NCI-H446 (cell line): ENCODE results near the gene DLG2.
"Not testable (repeated sequence)": the region's sequence is repeated elsewhere in the genome, so short reads cannot be mapped to it uniquely, and the experiment has no call there.

Experiments used
- DNase-seq, 2 experiments: peaks; one replicate each; lab custom pipeline; 2025; lab: John Stamatoyannopoulos, UW

Gene DLG2

DNA sequence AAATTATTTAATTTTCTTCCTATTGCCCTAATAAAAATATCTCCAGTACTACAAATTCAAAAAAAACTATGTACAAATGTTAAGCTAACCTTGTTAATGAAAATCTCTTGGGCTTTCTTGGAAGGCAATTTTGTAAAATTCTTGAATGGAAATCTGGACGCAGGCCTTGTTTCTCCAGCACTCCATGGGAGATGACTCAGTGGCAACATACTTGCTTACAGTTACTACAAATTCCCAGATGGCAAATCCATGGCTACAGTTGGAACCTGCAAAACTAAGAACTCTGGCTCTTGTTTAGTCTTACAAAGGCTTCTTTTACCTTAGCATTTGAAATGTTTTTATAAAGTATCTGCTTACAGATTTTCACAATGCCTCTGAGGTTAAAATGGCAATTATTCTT is 725.2 kb downstream of the DLG2 start:
- DNase-seq, result peak; percentile 7 to 41

DNA sequence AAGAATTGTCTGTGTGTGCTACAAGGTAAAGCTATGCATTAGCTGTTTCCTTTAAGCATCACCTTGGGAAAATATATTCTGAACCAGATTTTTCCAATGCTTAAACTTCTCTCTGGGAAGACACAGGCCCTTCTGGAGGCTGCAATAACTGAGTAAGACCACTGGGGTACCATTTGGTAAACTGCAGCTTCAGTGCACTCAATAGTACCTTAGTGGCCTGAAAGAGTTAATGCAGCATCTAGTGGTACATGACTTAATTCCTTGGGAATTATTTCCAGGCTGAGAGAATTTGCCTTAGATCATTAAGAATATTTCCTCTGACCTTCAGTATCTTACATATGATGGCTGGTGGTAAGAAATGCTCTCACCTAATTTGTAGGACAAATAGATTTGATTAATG is 727.4 kb downstream of the DLG2 start:
- no peak for DNase-seq

DNA sequence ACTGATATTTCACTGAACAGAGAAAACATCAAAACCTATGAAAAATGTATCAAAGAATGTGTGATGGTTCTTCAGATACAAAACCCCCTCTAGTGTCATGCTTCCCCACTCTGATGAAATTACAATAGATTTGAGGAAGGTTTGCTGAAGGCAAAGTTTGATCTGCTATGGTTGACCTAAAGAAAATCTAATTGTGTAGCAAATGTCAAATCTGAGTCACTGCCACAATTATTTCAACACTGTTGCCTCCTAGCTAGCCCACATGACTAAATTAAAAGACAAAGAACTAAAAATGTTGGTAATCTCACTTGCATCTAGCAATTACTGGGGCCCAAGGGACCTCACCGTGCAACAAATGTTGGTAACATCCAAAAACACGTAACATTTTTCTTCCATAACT is 728.0 kb downstream of the DLG2 start:
- DNase-seq, result no peak

DNA sequence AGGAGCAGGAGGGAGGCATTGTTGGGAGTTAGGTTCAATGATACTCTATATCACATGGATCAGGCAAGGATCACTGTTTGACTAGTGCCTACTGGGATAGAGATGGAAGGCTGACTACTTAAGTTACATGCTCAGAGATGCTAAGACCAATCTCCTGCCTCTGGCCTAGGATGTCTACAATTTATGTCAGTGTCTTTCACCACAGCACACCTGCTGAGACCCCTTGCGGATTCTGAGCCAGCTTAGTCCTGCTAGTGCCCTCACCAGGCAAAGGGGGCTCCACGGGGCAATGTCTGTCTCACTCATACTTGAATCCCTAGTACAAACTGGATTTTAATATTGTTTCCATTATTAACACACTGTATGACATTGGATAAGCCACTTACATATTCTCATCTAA is 732.5 kb downstream of the DLG2 start:
- no peak for DNase-seq

DNA sequence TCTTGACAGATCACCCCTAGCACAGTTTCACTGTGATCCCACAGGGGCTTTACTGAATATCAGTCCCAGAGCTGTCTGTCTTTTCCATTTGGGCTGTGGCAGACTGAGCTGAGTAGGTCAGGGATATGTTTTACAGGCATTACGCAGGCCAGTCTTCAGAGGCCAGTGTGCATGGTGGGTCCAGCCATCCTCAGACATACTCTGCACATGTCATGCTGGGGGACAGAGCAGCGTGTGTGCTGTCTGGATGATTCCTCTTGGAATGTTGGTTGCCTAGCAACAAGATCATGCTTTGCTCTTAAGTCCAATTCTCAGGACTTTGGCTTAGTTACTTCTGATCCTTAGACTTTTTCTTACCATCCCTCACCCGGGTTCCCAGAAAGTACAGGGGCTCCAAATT is 736.5 kb downstream of the DLG2 start:
- peak in 1 of 2 experiments; percentile 9 for DNase-seq

DNA sequence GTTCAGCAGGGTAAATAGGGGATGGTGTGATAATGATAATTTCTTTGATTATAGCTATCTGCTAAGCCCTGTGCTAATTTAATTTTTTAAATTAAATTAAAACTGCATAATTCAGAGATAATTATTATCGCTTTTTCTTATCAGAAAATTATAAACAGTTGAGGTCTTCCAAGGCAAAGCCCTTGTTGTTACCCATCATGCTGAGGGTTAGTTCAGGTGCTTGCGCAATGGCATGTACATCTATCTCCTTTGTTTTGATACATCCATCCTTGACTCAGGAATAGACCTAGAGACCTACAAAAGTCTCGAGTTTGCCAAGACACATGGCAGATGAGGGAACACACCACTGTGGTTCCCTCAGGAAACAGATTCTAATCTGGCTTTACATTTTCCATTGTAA is 737.6 kb downstream of the DLG2 start:
- no peak for DNase-seq

DNA sequence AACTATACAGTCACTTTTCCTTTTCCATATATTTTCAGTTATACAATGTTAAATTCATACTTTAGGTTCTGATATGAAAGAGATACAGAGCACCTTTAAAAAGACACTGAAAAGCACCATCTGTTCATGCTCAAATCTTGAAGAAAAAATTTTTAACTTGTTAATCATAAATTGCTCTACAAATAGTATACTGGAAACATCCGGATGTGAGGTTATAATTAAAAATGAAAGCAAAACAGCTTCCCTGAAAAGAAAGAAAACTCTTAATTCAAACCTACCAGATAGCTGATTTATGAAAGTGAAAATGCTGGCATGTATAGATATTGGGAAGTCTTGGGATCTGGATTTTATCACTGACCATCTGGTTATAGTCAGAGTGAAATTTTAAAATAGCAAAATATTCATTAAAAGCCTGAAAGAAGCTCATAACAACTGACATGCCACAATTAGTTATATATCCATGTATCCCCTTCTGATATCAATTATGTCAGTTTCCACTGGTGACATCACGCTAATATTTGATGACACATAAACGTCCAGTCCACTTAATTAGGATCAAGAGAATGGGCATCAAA is 740.0 kb downstream of the DLG2 start:
- DNase-seq, result no peak

DNA sequence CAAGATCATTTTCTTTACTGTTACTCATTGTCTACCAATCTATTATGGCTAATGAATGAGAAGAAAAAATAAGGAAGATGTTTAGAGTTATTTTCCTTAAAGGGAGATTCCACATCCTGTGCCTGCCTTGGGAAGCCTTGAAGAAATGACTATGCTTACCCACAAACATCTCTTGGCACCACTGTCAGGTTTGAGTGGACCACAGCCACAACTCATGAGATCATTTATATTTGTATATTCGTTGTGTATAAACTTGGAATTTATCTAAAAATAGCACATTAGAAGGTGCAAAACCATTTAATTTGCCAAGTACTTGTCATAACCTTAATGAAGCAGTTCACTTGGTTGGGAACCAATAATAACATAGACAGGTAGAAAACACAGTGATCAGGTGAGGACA is 740.8 kb downstream of the DLG2 start:
- no peak for DNase-seq

DNA sequence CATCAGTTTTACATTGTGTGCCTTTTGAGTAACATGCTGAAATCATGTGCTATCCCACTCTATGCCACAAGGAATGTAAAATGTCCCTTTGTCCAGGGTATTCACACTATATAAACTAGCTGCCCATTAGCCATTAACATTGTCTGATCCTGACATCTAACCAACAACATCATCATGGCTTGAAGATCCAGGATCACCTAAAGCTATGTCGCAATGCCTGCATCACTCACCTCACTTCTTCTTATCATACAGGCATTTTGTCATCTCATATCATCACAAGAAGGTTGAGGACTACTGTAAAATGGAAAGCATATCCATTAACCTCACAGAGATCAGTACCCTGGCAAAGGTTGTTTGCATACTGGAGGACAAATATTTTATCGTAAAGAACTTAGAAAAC is 742.3 kb downstream of the DLG2 start:
- no peak for DNase-seq

DNA sequence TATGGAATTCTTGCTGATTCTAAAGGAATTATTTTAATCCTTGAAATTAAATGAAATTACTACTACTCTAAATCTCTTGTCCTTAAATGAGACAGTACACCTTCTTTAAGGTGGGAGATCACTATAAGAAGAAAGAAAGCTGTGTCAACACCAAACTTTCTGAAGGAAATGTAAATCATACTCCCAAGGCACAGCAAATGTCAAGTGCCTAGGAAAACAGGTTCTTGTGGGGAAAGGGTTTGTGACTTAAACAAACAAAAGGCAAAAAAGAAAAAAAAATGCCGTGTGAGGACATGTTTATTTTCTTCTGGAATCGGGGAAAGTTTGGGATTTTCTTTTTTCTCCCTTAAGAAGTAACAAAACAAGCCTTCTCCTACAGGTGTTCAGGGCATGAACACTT is 745.1 kb downstream of the DLG2 start:
- DNase-seq, result no peak

DNA sequence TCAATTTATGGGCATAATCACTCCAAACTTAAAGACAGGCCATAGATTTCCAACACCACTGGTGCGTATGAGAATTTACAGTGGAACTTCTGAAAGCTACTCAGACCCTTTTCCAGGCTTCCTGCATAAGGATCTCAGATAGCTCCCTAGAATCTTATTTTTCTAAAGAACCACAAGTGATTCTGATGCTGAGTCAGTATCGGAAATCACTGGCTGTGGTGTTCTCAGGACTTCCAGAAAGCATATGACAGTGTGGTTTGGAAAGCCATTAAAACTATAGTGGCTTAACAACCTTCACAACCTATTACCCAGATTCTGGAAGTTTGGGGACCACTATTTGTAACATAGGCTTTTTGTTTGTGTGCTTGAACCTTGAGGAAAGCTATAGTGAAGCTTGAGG is 756.0 kb downstream of the DLG2 start:
- DNase-seq, result no peak

DNA sequence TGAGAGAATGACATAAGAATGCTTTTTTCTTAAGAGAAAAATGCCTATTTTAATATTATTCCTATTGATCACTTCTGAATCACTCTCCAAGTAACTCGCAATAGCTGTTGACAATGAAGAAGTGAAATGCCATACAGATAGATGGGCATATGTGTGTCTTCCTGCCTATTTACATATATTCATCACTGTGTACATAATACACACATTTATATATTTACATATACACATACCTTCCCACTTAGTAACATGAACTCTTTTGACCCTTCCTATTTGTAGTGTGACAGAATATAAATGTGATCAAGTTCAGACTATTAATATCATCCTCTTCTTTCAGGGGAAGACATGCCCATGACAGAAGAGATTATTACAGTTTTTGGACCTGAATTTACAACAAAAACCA is 756.7 kb downstream of the DLG2 start:
- no peak for DNase-seq

DNA sequence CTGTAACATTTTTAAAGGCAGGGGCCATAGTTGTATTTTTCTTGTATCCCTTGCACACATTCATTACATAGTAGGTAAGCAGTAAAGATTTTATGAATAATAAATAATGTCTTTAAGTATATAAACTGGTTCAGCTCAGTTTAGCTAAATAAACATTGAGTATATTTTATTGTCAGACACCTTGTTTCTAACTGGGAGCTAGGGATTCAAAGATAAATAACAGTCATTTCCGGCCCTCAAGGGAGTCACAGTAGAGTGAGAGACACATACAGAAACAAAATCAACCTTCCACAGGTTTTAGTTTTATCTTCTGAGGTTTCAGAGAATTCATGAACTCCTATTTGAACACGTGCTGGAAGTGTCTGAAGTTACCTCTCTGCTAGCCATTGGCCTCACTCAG is 760.2 kb downstream of the DLG2 start:
- no peak for DNase-seq

DNA sequence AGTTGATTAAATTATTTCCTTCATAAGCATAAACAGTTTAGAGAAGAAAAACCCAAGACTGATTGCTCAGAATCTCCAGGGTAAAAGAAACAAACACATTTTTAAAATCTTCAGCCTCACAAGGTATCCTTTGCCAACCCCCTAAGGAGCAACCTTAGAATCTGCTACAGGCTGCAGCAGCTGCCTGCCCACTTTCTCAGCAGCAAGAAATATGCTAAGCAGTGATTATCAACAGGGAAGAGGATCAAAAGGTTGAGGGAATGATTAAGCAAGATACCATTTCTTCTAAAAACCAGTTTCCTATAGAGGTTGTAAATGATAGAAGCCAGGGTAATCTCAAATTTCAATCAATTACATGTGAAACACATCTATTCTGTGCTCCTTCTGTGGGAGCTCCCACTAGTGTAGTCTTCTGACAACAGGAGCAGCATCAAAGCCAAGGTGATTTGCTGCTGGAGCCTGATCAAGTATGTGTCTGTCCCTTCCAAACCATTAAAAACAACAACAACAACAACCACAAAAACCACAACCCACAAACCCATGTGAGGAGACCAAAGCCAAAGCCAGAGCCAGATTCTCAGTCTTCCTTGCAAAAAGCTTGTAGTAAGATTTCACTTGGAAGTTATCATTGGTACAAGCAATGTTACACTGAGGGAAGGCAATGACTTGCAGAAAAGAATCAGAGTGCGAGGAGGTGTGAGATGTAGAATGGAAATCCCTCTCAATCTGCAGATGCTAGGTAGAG is 761.2 kb downstream of the DLG2 start:
- no peak for DNase-seq

DNA sequence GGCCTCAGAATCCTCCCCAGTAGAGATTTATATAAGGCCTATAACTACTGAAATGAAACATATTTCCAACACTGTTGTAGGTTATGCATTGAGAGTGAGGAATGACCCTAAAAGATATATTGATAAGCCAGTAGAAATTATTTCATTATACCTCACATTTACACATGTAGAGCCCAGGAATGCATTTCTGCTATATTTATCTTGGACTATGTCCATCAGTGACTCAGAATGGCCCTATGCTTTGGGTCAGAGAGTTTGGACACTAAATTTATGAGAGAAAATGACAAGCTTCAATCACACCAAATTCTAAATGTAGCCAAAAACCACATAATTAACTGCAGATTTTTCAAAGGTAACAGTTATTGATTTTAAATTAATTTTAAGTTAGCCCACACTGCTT is 761.9 kb downstream of the DLG2 start:
- DNase-seq, result no peak

DNA sequence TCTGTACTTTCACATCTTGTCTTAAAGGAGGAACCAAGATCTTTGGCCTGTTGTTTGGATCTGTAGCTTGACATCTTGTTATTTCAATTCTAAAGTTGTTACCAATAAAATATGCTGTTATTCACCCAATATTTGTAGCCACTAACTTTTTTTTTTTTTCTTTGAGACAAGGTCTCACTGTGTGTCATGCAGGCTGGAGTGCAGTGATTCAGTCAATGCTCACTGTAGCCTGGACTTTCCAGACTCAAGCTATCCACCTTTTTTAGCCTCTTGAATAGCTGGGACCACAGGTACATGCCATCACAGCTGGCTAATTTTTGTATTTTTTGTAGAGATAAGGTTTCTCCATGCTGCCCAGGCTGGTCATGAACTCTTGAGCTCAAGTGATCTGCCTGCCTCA is 769.4 kb downstream of the DLG2 start:
- no peak for DNase-seq

DNA sequence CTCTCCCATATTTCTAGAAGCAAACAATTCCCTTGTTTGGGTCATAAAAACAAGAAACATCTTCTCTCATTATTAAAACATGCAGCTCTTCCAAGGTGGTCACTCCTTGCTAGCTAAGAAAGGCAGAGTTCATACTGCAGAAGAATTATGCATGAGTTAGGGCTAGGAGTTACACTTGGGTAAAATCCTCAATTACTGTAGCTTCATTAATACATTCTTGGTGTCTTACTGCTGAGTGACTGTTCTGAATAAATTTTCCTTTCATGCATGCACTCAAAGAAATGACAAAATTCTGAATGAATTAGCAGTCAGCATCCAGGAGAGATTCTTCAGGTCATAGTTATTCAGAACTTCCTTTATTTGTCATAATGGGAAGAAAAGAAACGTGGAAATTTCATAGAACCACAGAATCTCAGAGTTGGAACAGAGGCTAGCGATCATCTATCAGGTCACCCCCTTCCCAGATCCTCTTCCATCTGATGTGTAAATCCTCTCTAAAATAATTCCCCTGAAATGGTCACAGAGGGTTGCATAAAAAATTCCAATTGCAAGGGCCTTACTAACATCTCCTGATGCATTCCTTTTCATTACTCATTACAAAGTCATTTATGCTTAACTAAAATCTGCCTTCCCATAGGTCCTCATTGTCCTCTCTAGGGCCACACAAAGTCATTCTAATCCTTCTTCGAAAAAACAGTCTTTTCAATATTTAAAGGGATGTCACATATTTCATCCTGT is 771.5 kb downstream of the DLG2 start:
- DNase-seq, result no peak

DNA sequence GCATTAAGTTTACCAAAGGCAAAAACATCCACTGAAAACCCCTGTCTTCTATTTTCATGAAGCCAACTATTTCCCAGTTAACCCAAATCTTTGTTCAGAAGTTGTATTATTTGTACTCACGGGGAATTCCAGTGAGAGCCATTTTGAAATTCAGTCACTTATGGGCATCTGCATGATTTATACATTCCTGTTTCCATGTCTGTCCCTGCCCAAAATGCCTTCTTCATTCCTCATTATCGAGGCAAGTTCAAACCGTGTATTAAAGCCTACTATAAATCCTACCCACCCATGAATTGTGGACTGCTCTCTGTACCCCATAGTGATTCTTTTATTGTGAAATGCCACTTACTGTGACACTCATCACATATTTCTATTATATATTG is 772.7 kb downstream of the DLG2 start:
- no peak for DNase-seq

DNA sequence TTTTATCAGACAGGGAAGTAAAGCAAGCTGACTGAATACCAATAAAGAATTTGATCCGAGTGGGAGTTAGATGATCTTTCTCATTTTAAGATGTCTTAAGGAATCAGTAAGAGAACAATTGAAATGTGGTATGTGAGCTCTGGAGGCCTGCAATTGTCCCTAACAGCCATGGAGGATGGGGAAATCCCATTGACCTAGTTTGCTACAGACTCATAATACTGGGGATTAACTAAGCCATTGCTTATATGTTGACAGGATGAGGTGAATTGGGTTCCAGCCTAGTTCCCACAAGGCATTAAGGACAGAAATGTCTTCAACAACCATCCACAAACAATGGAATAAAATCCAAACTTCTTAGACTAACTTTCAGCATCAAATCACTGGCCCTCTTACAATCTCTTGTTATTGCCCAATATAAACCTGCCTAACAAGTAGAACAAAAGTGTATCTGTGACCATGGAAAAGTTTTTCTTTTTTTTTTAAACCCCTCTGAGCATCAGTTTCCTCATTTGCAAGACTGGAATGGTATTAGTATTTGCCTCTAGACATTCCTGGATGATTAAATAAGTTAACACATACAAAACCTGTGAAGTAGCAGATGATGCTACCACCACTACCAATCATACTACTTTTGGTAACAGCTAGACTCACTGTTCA is 773.2 kb downstream of the DLG2 start:
- no peak for DNase-seq

DNA sequence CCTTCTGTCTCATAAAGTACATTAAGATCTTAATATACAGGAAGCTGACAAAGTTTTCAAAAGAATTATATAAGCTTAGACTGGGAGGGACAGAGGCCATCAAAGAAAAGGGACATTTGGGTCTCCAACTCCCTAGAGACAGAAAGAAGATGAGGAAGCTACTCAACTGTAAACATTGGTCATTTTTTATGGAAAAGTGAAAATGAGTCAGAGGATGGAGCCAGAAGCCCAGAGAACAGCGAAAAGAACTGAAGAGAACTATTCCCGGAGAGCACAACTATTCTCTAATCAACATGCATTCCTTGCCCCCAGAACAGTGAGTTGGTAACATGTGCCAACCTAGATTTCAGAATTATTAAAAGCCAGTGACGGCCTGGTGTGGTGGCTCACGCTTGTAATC is 779.3 kb downstream of the DLG2 start:
- no peak for DNase-seq

DNA sequence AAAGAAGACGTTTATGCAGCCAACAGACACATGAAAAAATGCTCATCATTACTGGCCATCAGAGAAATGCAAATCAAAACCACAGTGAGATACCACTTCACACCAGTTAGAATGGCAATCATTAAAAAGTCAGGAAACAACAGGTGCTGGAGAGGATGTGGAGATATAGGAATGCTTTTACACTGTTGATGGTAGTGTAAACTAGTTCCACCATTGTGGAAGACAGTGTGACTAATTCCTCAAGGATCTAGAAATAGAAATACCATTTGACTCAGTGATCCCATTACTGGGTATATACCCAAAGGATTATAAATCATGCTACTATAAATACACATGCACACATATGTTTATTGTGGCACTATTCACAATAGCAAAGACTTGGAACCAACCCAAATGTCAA is 786.9 kb downstream of the DLG2 start:
- DNase-seq, result not testable (repeated sequence)

DNA sequence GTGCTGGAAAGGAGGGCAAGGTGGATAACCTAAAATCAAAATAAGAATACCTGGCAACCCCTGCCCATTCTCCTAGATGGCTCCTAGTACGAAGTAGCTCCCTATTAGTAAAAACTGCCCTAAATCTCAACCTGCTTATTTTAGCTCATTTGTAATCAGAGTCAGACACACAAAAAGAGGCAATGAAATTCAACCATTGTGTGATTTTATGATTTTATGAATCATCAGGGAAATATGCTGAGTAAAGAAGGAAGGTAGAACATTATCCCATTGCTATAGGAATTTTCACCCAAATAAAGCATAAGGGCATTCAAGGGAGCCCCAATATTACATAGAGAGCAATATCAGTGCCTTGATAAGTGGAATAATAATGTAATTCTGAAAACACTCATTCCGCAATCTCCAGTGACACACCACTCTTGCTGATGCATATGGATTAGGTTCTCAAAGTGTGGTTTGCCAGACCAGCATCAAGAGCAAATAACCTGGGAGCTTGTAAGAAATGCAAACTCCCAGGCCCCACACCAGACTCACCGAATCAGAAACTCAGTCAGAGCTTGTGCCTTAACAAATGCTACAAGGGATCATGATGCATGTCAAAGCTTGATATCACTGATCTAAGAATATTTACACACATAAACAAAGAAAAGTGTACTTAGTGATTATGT is 789.6 kb downstream of the DLG2 start:
- no peak for DNase-seq
